ENCODE measurements around the gene SLC6A9. TPM values are rescaled to one million over a fixed set of nuclear protein-coding genes. Genes with fewer than 3 reads are reported as not detected.
A peak's percentile ranks its signal among the peaks of the same experiment; 100 is the strongest.

The SLC6A9 gene
- total RNA-seq, 2 donors from 2014 or later = 0.62 TPM; not detected in 1

DNA sequence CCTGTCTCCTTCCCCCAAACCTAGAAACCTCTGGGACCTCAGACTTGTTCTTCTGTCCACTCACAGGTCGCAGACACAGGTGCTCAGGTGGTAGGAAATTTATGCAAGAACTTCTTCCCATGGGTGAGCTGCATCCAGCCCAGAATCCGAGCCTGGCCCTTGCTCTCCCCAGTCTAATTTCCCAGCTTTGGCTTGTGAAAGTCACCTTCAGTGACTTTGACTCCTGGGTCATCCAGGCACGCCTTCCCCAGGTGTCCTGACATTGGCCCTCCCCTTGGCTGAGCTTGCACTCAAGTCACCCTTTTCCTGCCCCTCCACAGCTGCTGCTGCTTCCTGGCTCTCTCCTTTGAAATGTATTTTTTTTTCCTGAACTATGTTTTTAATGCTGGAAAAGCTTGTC, 77.9 kb downstream of the SLC6A9 start:
- no peak overlapping the region for H3K27ac Mint-ChIP-seq
- H3K27me3 Mint-ChIP-seq = no peaks in the 10 kb centered on the region
- H3K4me1 Mint-ChIP-seq = peaks cover 27% of the 10 kb centered on the region
- H3K36me3 Mint-ChIP-seq (ENCODE audit: low read depth) = peaks cover 10% of the 10 kb centered on the region
- DNase-seq = no peak
- ATAC-seq = no peak
- H3K9me3 ChIP-seq (ENCODE audit: control insufficient read depth, low read length, poor library complexity, severe bottlenecking) = no peaks in the 10 kb centered on the region
- no peak overlapping the region for H3K4me3 Mint-ChIP-seq

- no peaks in the 10 kb centered on the region for H3K27me3 Mint-ChIP-seq
- DNase-seq (no peak), ATAC-seq (no peak)
- no peak overlapping the region for H3K4me3 Mint-ChIP-seq
- no peak overlapping the region for H3K27ac Mint-ChIP-seq
- H3K4me1 Mint-ChIP-seq = peaks cover 31% of the 10 kb centered on the region
- H3K36me3 Mint-ChIP-seq (ENCODE audit: low read depth) = peaks cover 10% of the 10 kb centered on the region
- no peaks in the 10 kb centered on the region for H3K9me3 ChIP-seq (ENCODE audit: control insufficient read depth, low read length, poor library complexity, severe bottlenecking)
Measured at GRCh38 chr1:43952731-43953346, 78.4 kb downstream of the SLC6A9 start.

DNA sequence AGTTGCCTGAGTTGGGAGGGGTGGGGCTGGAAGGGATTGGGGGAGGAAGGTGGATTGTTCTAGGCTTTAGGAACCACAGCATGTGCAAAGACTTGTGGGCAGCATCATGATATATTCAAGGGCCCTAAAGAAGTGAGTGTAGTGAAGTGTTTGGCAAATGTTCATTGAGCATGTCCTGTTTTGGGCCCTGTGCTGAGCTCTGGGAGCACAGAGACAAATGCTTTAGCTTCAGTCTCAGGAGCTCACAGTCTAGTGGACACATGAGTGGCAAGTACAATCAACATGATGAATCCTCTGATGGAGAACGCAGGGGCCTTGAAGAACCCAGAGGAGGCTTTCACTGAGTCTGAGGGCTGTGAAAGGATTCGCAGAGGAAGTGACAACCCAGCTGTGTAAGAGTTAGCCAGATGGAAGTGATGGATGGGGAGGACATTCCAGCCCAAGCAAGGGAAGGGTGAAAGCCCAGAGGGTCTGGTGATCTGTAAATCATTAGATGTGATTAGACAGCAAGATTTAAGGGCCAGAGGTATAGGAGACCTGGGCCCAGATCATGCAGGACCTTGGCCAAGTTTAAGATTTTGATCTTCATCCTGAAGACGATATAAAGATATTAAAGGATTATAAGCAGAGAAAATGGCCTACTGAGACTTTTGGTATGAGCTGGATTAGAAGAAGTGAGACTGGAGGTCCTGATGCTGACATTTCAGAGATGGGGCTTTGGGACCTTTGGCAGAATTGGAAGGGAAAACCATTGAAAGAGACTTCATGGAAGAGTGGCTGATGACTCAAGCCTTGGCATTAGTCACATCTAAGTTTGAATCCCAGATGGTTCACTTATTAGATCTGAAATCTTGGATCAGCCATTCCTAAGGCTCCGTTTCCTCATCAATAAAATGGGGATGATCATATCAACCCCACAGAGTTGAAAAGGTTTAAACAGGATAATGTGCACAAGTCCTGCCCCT, 80.0 kb downstream of the SLC6A9 start:
- Mint-ChIP-seq H3K36me3 (ENCODE audit: low read depth) (peaks cover 7% of the 10 kb centered on the region), H3K27ac (peak overlapping the region; percentile 37), H3K27me3 (no peaks in the 10 kb centered on the region), H3K4me3 (no peak overlapping the region), H3K4me1 (peaks cover 36% of the 10 kb centered on the region)
- H3K9me3 ChIP-seq (ENCODE audit: control insufficient read depth, low read length, poor library complexity, severe bottlenecking) = no peaks in the 10 kb centered on the region
- no peak for DNase-seq
- ATAC-seq = no peak

- no peak for ATAC-seq
- H3K36me3 Mint-ChIP-seq (ENCODE audit: low read depth) = peaks cover 7% of the 10 kb centered on the region
- peaks cover 46% of the 10 kb centered on the region for H3K4me1 Mint-ChIP-seq
- peak overlapping the region; percentile 41 for H3K27ac Mint-ChIP-seq
- no peaks in the 10 kb centered on the region for H3K9me3 ChIP-seq (ENCODE audit: control insufficient read depth, low read length, poor library complexity, severe bottlenecking)
- no peaks in the 10 kb centered on the region for H3K27me3 Mint-ChIP-seq
- H3K4me3 Mint-ChIP-seq = no peak overlapping the region
- DNase-seq = no peak
Measured at GRCh38 chr1:43949678-43950077, 81.6 kb downstream of the SLC6A9 start.

- Mint-ChIP-seq H3K27me3 (no peaks in the 10 kb centered on the region), H3K4me3 (peak overlapping the region; percentile 97), H3K27ac (peak overlapping the region; percentile 91), H3K36me3 (ENCODE audit: low read depth) (peaks cover 10% of the 10 kb centered on the region), H3K4me1 (peaks cover 48% of the 10 kb centered on the region)
- no peak for DNase-seq
- H3K9me3 ChIP-seq (ENCODE audit: control insufficient read depth, low read length, poor library complexity, severe bottlenecking) = no peaks in the 10 kb centered on the region
- ATAC-seq = no peak
Measured at GRCh38 chr1:43947874-43948437, 83.3 kb downstream of the SLC6A9 start.

DNA sequence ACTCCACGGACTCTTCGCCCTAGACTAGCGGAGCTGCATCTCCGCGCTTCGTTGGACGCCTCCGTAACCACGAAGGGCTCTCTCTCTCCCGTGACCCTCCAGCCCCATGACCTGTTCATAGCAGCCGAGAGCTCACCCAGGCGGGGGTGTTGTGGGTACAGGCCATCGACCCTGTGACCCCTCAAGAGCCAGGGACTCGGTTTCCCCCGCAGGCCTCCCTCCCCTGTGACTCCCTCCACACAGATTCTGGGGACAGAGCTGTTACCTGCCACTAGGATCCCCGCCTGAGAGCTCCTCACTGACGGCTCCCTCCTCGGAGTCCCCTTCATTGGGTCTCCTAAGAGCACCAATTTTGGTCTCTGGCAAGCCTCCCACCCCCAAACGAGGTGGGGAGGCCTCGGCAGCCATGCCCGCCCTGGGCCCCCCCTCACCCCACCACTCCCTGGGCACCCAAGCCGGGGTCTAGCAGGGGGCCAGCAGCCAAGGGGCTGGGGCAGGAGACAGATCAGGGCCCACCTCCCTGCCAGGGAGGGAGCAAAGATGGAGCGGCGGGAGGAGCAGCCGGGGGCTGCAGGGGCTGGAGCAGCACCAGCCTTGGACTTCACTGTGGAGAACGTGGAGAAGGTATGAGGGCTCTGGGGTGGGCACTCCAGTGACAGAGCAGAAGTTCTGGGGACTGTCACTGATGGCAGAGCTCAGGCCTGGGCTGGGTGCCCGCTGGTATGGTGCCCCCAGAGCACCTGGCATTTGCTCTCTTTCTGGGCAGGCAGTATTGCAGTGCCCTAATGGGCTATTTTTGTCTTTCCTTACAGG, 84.0 kb downstream of the SLC6A9 start:
- DNase-seq (no peak), ATAC-seq (no peak)
- no peaks in the 10 kb centered on the region for H3K27me3 Mint-ChIP-seq
- H3K9me3 ChIP-seq (ENCODE audit: control insufficient read depth, low read length, poor library complexity, severe bottlenecking) = no peaks in the 10 kb centered on the region
- peak overlapping the region; percentile 97 for H3K4me3 Mint-ChIP-seq
- H3K27ac Mint-ChIP-seq = peak overlapping the region; percentile 91
- H3K36me3 Mint-ChIP-seq (ENCODE audit: low read depth) = peaks cover 13% of the 10 kb centered on the region
- peaks cover 54% of the 10 kb centered on the region for H3K4me1 Mint-ChIP-seq

Other genes with a start within 250 kb of the SLC6A9 start
- under 1 TPM; 0.52 to 0.65 TPM for gene ARTN, start 97.7 kb downstream of the SLC6A9 start, total RNA-seq
- 10 to 100 TPM; 10.6 to 12.5 TPM for gene IPO13, start 84.5 kb downstream of the SLC6A9 start, total RNA-seq
- 10 to 100 TPM; 17.7 to 24.4 TPM for gene DPH2, start 61.5 kb downstream of the SLC6A9 start, total RNA-seq
- gene ATP6V0B, start 56.5 kb downstream of the SLC6A9 start, total RNA-seq = 10 to 100 TPM; 72.1 to 80.5 TPM
- gene B4GALT2, start 52.3 kb downstream of the SLC6A9 start, total RNA-seq = 1 to 10 TPM; 2.8 to 3.4 TPM
- 1 to 10 TPM; 1.4 to 1.5 TPM for gene CCDC24, start 39.9 kb downstream of the SLC6A9 start, total RNA-seq
- gene KLF17, start 87.4 kb upstream of the SLC6A9 start, total RNA-seq = not detected
- gene KLF18, start 110.2 kb upstream of the SLC6A9 start, total RNA-seq = not detected
- 10 to 100 TPM; 52.9 to 59.1 TPM for gene DMAP1, start 182.0 kb upstream of the SLC6A9 start, total RNA-seq

Data from T-helper 17 cell (primary cell).